Natural killer cell (primary cell): Measurements from ENCODE around the gene AP3M1. TPM values are rescaled to one million over a fixed set of nuclear protein-coding genes. Genes with fewer than 3 reads are reported as not detected.

Experiments used
- ATAC-seq, 3 donors: fragments of 150-1000 bp in 2 of 3; fragments of 200-7000 bp in 1 of 3; cut with Tn5 transposase; 1 replicate in 1 of 3; 2 replicates in 2 of 3; pipeline ENCODE4 v1.10.0; 2021; ENCODE audit warnings: mild to moderate bottlenecking in 2 of 3, moderate library complexity in 2 of 3
- DNase-seq, 2 donors: peaks; one replicate each; pipeline versions ENCODE4 v3.0.0 to v3.0.0-alpha.2; 2013 to 2021; ENCODE audit warnings: mixed read lengths in 1 of 2
- H3K27ac ChIP-seq: one replicate; pipeline ENCODE4 v1.5.1; 2013; ENCODE audit warnings: mild to moderate bottlenecking, low read length
- H3K27me3 ChIP-seq: one replicate; pipeline ENCODE4 v1.6.1; 2013; ENCODE audit warnings: low read length; ENCODE audit not compliant: control insufficient read depth, insufficient read depth
- H3K36me3 ChIP-seq: one replicate; pipeline ENCODE4 v1.6.1; 2013; ENCODE audit warnings: low read length; ENCODE audit not compliant: control insufficient read depth, insufficient read depth
- H3K4me1 ChIP-seq: one replicate; pipeline ENCODE4 v1.6.1; 2013; ENCODE audit warnings: low read length; ENCODE audit not compliant: control insufficient read depth, insufficient read depth
- H3K4me3 ChIP-seq: one replicate; pipeline ENCODE4 v1.5.1; 2013; ENCODE audit warnings: low read length
- H3K9me3 ChIP-seq: one replicate; pipeline ENCODE4 v1.6.1; 2013; ENCODE audit warnings: low read length; ENCODE audit not compliant: control insufficient read depth, insufficient read depth
- H3K27ac Mint-ChIP-seq, 2 donors: one replicate each; pipeline ENCODE4 v1.8.0; 2022; ENCODE audit warnings: mild to moderate bottlenecking in 2 of 2, mixed read lengths in 2 of 2, moderate library complexity in 1 of 2
- H3K27me3 Mint-ChIP-seq, 2 donors: one replicate each; pipeline ENCODE4 v1.8.0; 2022; ENCODE audit warnings: low read depth in 2 of 2, mixed read lengths in 2 of 2
- H3K36me3 Mint-ChIP-seq: one replicate; pipeline ENCODE4 v1.8.0; 2022; ENCODE audit warnings: mixed read lengths
- H3K4me1 Mint-ChIP-seq, 2 donors: one replicate each; pipeline ENCODE4 v1.8.0; 2022; ENCODE audit warnings: mixed read lengths in 2 of 2
- H3K4me3 Mint-ChIP-seq: one replicate; pipeline ENCODE4 v1.8.0; 2022; ENCODE audit warnings: mild to moderate bottlenecking, moderate library complexity, mixed read lengths
- H3K9me3 Mint-ChIP-seq, 2 donors: one replicate each; pipeline ENCODE4 v1.8.0; 2022; ENCODE audit warnings: mixed read lengths in 2 of 2
- CTCF ChIP-seq: fragments of 200-600 bp; IDR thresholded peaks from one replicate; pipeline ENCODE4 v1.8.0; 2022; ENCODE audit warnings: antibody characterized with exemption
- WGBS: methylation state at CpG from one replicate; pipeline ENCODE4 v1.1.7; 2013; ENCODE audit warnings: missing lambda C conversion rate; ENCODE audit not compliant: insufficient coverage; 5-methylcytosine and 5-hydroxymethylcytosine counted together
- intact Hi-C: fragments of 100-400 bp; cut with micrococcal nuclease; formaldehyde crosslinking; loops from one replicate; pipeline ENCODE4 v1.14.2; 2022
- total RNA-seq, 4 donors: library from RNA; stranded (reverse); fragments of 120-200 nt in 1 of 4; gene quantifications; one replicate each; pipeline versions ENCODE4 v1.2.3 to v1.2.4, GENCODE V29; 2013 to 2022

The AP3M1 gene
- total RNA-seq, 3 donors from 2014 or later (not counting 1 experiment from before 2014, with no cell fraction given), result 40.6 to 48.8 (median 41.5) TPM

GRCh38 chr10:74137992-74138391, 12.6 kb downstream of the AP3M1 start:
- Histone ChIP-seq H3K27me3 (no peaks in the 10 kb centered on the region), H3K9me3 (no peaks in the 10 kb centered on the region), H3K27ac (no peak overlapping the region), H3K36me3 (peaks cover 49% of the 10 kb centered on the region), H3K4me3 (no peak overlapping the region), H3K4me1 (no peaks in the 10 kb centered on the region)
- WGBS, result 97% methylated on average over 3 of the region's 5 CpGs
- peaks cover 4 to 8% of the 10 kb centered on the region in 2 donors for H3K4me1 Mint-ChIP-seq
- H3K27ac Mint-ChIP-seq, result no peak overlapping the region
- H3K9me3 Mint-ChIP-seq, result no peaks in the 10 kb centered on the region
- H3K27me3 Mint-ChIP-seq, result no peaks in the 10 kb centered on the region
- no peak for TF ChIP-seq CTCF
- DNase-seq (peak in 1 of 2 donors; percentile 10), ATAC-seq (no peak)
- peaks cover 36% of the 10 kb centered on the region for H3K36me3 Mint-ChIP-seq
- H3K4me3 Mint-ChIP-seq, result no peak overlapping the region
- intact Hi-C loops, result no loop called here

- no peak for TF ChIP-seq CTCF
- no peak for ATAC-seq
- Mint-ChIP-seq H3K9me3 (no peaks in the 10 kb centered on the region), H3K4me3 (no peak overlapping the region), H3K36me3 (peaks cover 36% of the 10 kb centered on the region), H3K27me3 (no peaks in the 10 kb centered on the region), H3K27ac (peak overlapping the region in 1 of 2 donors; percentile 31), H3K4me1 (no peaks in the 10 kb centered on the region)
- Histone ChIP-seq H3K4me1 (no peaks in the 10 kb centered on the region), H3K27ac (no peak overlapping the region), H3K27me3 (no peaks in the 10 kb centered on the region), H3K4me3 (no peak overlapping the region), H3K9me3 (no peaks in the 10 kb centered on the region), H3K36me3 (peaks cover 63% of the 10 kb centered on the region)
- 100% methylated on average over 1 of the region's 3 CpGs for WGBS
- DNase-seq, result no peak
- intact Hi-C loops, result no loop called here
These were observed 15.2 kb downstream of the AP3M1 start for GRCh38 chr10:74135452-74135851.

GRCh38 chr10:74133923-74134820, 16.5 kb downstream of the AP3M1 start:
- H3K4me3 Mint-ChIP-seq, result no peak overlapping the region
- Histone ChIP-seq H3K9me3 (no peaks in the 10 kb centered on the region), H3K27ac (no peak overlapping the region), H3K36me3 (peaks cover 75% of the 10 kb centered on the region), H3K4me3 (no peak overlapping the region), H3K27me3 (no peaks in the 10 kb centered on the region), H3K4me1 (no peaks in the 10 kb centered on the region)
- no peak for TF ChIP-seq CTCF
- H3K4me1 Mint-ChIP-seq, result no peaks in the 10 kb centered on the region
- ATAC-seq (no peak), DNase-seq (no peak)
- peaks cover 36% of the 10 kb centered on the region for H3K36me3 Mint-ChIP-seq
- H3K27ac Mint-ChIP-seq, result no peak overlapping the region
- intact Hi-C loops, result no loop called here
- no peaks in the 10 kb centered on the region for H3K27me3 Mint-ChIP-seq
- no peaks in the 10 kb centered on the region for H3K9me3 Mint-ChIP-seq
- 96% methylated on average over 9 of the region's 11 CpGs for WGBS
